TTC549 (cell line): ENCODE results near the gene SNRNP200.

Experiments
- FAIRE-seq: peaks from 2 replicates; lab custom pipeline; 2012; peaks lifted over from hg19 to GRCh38; lab: Jason Lieb, UNC

SNRNP200 gene

GRCh38 chr2:96250188-96250587, 55.2 kb downstream of the SNRNP200 start:
- no peak for FAIRE-seq

GRCh38 chr2:96249654-96250053, 55.7 kb downstream of the SNRNP200 start:
- no peak for FAIRE-seq

- no peak for FAIRE-seq
These were observed 56.7 kb downstream of the SNRNP200 start for GRCh38 chr2:96248624-96249023.

- FAIRE-seq = no peak
These were observed 57.5 kb downstream of the SNRNP200 start for GRCh38 chr2:96247896-96248295.

- no peak for FAIRE-seq
These were observed 58.3 kb downstream of the SNRNP200 start for GRCh38 chr2:96247009-96247408.

GRCh38 chr2:96245609-96246390, 59.5 kb downstream of the SNRNP200 start:
- no peak for FAIRE-seq

GRCh38 chr2:96243843-96244242, 61.5 kb downstream of the SNRNP200 start:
- no peak for FAIRE-seq

- no peak for FAIRE-seq
These were observed 63.3 kb downstream of the SNRNP200 start for GRCh38 chr2:96241900-96242611.

GRCh38 chr2:96241227-96241626, 64.1 kb downstream of the SNRNP200 start:
- no peak for FAIRE-seq

- FAIRE-seq = no peak
These were observed 64.9 kb downstream of the SNRNP200 start for GRCh38 chr2:96240341-96241038.

- FAIRE-seq = no peak
These were observed 65.5 kb downstream of the SNRNP200 start for GRCh38 chr2:96239745-96240264.

- FAIRE-seq = no peak
These were observed 66.3 kb downstream of the SNRNP200 start for GRCh38 chr2:96239091-96239490.

GRCh38 chr2:96238266-96238665, 67.1 kb downstream of the SNRNP200 start:
- no peak for FAIRE-seq

- no peak for FAIRE-seq
These were observed 68.5 kb downstream of the SNRNP200 start for GRCh38 chr2:96236882-96237281.

- no peak for FAIRE-seq
These were observed 71.4 kb downstream of the SNRNP200 start for GRCh38 chr2:96233880-96234316.

GRCh38 chr2:96233436-96233835, 71.9 kb downstream of the SNRNP200 start:
- no peak for FAIRE-seq

GRCh38 chr2:96231316-96231715, 74.0 kb downstream of the SNRNP200 start:
- FAIRE-seq = no peak

- no peak for FAIRE-seq
These were observed 80.3 kb downstream of the SNRNP200 start for GRCh38 chr2:96225016-96225533.
